K562 (cell line): ENCODE measurements around the gene FBXO22. TPM values are rescaled to one million over a fixed set of nuclear protein-coding genes. Genes with fewer than 3 reads are reported as not detected.

Experiments used
- ATAC-seq: fragments of 200-7000 bp; cut with Tn5 transposase; 3 replicates; pipeline ENCODE4 v1.9.1; 2020; ENCODE audit warnings: moderate library complexity
- BruUV-seq: library from RNA; stranded (reverse); fragments of 400-500 nt; replicated peaks from 2 replicates; lab custom pipeline; 2021; lab: Mats Ljungman, UMichigan
- CTCF ChIA-PET: fragments of 300-600 bp; formaldehyde crosslinking; extraction: SDS; loops from one replicate; lab custom pipeline; 2021; ENCODE audit warnings: low intra/inter-chr PET ratio; lab: Yijun Ruan, JAX
- POLR2A ChIA-PET: fragments of 300-600, 350-650 bp; sonication (Branson Sonifier 250); formaldehyde crosslinking; extraction: SDS; loops from one replicate; lab custom pipeline; 2021; ENCODE audit warnings: antibody characterized with exemption, inconsistent platforms; lab: Yijun Ruan, JAX
- DNase-seq, 4 experiments: peaks; one replicate each; pipeline versions ENCODE4 v3.0.0 to v3.0.0-alpha.2; 2011 to 2018; ENCODE audit warnings: low spot score in 3 of 4, mixed read lengths in 3 of 4; ENCODE audit errors: extremely low read depth in 1 of 4
- FAIRE-seq: peaks from 2 replicates; lab custom pipeline; 2011; peaks lifted over from hg19 to GRCh38; lab: Jason Lieb, UNC
- H2AFZ ChIP-seq: 2 replicates; pipeline ENCODE4 v1.6.0; 2011; ENCODE audit warnings: low read depth, low read length, control low read depth, inconsistent platforms
- H3K27ac ChIP-seq: fragments of 200-600 bp; 3 replicates; pipeline ENCODE4 v1.8.0; 2011; ENCODE audit warnings: low read depth, mild to moderate bottlenecking, control low read depth, inconsistent platforms, low read length, moderate library complexity, mixed read lengths; ENCODE audit errors: extremely low read depth
- H3K27me3 ChIP-seq, 2 experiments: fragments of 300-600 bp in 1 of 2; 2 replicates in 1 of 2; 3 replicates in 1 of 2; pipeline versions ENCODE4 v1.6.0 to v1.8.0; 2011; ENCODE audit warnings: inconsistent platforms in 2 of 2, low read length in 2 of 2, mild to moderate bottlenecking in 1 of 2, mixed read lengths in 1 of 2, moderate library complexity in 1 of 2; ENCODE audit not compliant: control insufficient read depth in 2 of 2, insufficient read depth in 2 of 2
- H3K36me3 ChIP-seq: fragments of 300-600 bp; 3 replicates; pipeline ENCODE4 v1.8.0; 2011; ENCODE audit warnings: mild to moderate bottlenecking, low read length, inconsistent platforms; ENCODE audit not compliant: control insufficient read depth, insufficient read depth
- H3K4me1 ChIP-seq, 2 experiments: fragments of 200-600 bp in 1 of 2; replicated peaks in 1 of 2; 2 replicates in 1 of 2; 3 replicates in 1 of 2; pipeline versions ENCODE4 v1.5.1 to v1.8.0; 2011; ENCODE audit warnings: inconsistent platforms in 2 of 2, low read length in 2 of 2, mild to moderate bottlenecking in 1 of 2, mixed read lengths in 1 of 2, moderate library complexity in 1 of 2; ENCODE audit not compliant: control insufficient read depth in 2 of 2, insufficient read depth in 2 of 2
- H3K4me2 ChIP-seq: 2 replicates; pipeline ENCODE4 v1.6.1; 2011; ENCODE audit warnings: low read length, control low read depth, inconsistent platforms, mixed read lengths; ENCODE audit not compliant: insufficient read depth
- H3K4me3 ChIP-seq: fragments of 200-600 bp; sonication (generic), shearing (Covaris generic); 2 replicates; pipeline ENCODE4 v1.5.1; 2016; ENCODE audit warnings: control low read depth, inconsistent platforms
- H3K79me2 ChIP-seq: fragments of 200-600 bp; 3 replicates; pipeline ENCODE4 v1.8.0; 2011; ENCODE audit warnings: low read length, inconsistent platforms; ENCODE audit not compliant: control insufficient read depth, insufficient read depth
- H3K9ac ChIP-seq, 2 experiments: 2 replicates each; pipeline versions ENCODE4 v1.6.0 to v1.6.1; 2011; ENCODE audit warnings: low read depth in 2 of 2, low read length in 2 of 2, control low read depth in 1 of 2, inconsistent platforms in 1 of 2, mild to moderate bottlenecking in 1 of 2, mixed read lengths in 1 of 2; ENCODE audit not compliant: insufficient read depth in 1 of 2
- H3K9me1 ChIP-seq: one replicate; pipeline ENCODE4 v1.6.0; 2011; ENCODE audit warnings: inconsistent platforms, mild to moderate bottlenecking, low read length, moderate library complexity; ENCODE audit not compliant: control insufficient read depth, insufficient read depth
- H3K9me3 ChIP-seq: replicated peaks from 2 replicates; pipeline ENCODE4 v1.5.1; 2011; ENCODE audit warnings: low read depth, low read length, inconsistent platforms; ENCODE audit not compliant: control insufficient read depth, insufficient read depth
- H4K20me1 ChIP-seq: replicated peaks from 2 replicates; pipeline ENCODE4 v1.6.1; 2011; ENCODE audit warnings: low read length, inconsistent platforms, mixed read lengths; ENCODE audit not compliant: control insufficient read depth, insufficient read depth
- MEIS2 ChIP-seq: fragments of 450-650 bp; IDR thresholded peaks from 2 replicates; pipeline ENCODE4 v1.6.1; 2014; ENCODE audit warnings: mild to moderate bottlenecking; ENCODE audit not compliant: partially characterized antibody
- PBX2 ChIP-seq, 2 experiments: IDR thresholded peaks in 1 of 2; conservative IDR thresholded peaks in 1 of 2; 2 replicates each; pipeline ENCODE4 v1.6.1; 2016; ENCODE audit warnings: low read depth in 2 of 2, mild to moderate bottlenecking in 1 of 2, missing compliant biosample characterization in 1 of 2, missing genetic modification characterization in 1 of 2, moderate library complexity in 1 of 2
- YBX1 ChIP-seq: fragments of 450-650 bp; IDR thresholded peaks from 2 replicates; pipeline ENCODE4 v1.7.1; 2016; ENCODE audit warnings: mild to moderate bottlenecking
- WGBS: fragments of 100-300 bp; shearing (Covaris generic); methylation state at CpG from one replicate; pipeline ENCODE4 v1.1.6; 2016; ENCODE audit warnings: low coverage, mixed read lengths; ENCODE audit not compliant: insufficient coverage; ENCODE audit errors: missing lambda C conversion rate; 5-methylcytosine and 5-hydroxymethylcytosine counted together
- in situ Hi-C: fragments of 300-500 bp; cut with MboI; formaldehyde crosslinking; loops from 4 replicates; pipeline ENCODE4 v1.15.0; 2018; ENCODE audit warnings: inconsistent platforms, mixed read lengths
- intact Hi-C: fragments of 100-400 bp; cut with micrococcal nuclease; formaldehyde crosslinking; loops from 2 replicates; pipeline ENCODE4 v1.14.2; 2022
- polyA plus RNA-seq, 8 experiments: library from polyadenylated mRNA; depleted of rRNA in 4 of 8; stranded (reverse) in 5 of 8; unstranded in 3 of 8; fragments of >200 nt; fragmentation: Nextera tagmentation in 2 of 8; fragmentation: Illumina TruSeq in 1 of 8; extraction: Ambion mirVana in 2 of 8; extraction: Trizol in 1 of 8; gene quantifications; 2 replicates each; pipeline versions ENCODE4 v1.2.1 to v1.2.3, GENCODE V29; 2011 to 2014; ENCODE audit warnings: inconsistent platforms in 1 of 8, missing spikeins in 1 of 8
- total RNA-seq, 7 experiments: library from RNA; depleted of rRNA in 6 of 7; stranded (reverse); fragments of >200 nt in 6 of 7; fragmentation: Illumina TruSeq in 2 of 7; extraction: Trizol in 2 of 7; gene quantifications; 2 replicates each; pipeline versions ENCODE4 v1.2.1 to v1.2.3, GENCODE V29; 2011 to 2021; ENCODE audit warnings: low replicate concordance in 1 of 7

The FBXO22 gene
- total and polyA plus RNA-seq, 9 of the 15 experiments (the other 6 are each of a cell fraction or from before 2014, with no cell fraction given) = 24.4 to 99.4 (median 66.5) TPM

DNA sequence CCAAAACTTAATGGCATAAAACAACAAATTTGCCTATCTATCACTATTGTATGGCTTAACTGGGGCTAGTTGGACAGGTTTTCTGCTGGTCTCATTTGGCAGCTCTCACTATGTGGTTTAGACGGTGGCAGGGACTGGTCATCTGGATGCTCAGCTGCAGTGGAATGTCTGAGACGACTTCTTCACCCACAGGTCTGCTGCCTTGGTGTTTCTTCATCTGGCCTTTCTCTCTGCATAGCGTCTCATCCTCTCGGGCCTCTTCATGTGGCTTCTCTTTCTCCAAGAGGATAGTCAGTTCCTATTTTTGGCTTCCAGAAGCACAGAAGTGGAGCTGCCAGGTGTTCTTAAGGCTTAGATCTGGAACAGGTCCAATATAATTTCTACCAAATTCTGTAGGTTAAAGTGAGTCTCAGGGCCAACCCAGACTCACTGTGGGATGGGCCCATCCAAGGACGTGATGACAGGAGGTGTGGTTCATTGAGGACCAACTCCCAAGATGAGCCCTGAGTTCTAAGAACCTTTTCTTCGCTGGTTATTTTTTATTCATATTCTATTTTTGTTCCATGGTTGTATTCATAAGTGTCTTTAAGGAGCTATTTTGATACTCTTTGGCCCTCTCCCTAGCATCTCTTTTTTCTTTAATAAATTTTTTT is 41.8 kb upstream of the FBXO22 start:
- POLR2A ChIA-PET = interaction anchor here (2.3 kb wide), 1 partner anchor 13 kb away, joined by 8 read pairs; no protein-coding TSS in a partner anchor
- BruUV-seq = no TSS peak

More for the DNA sequence above, 41.8 kb upstream of the FBXO22 start:
- Histone ChIP-seq H3K27me3 (no peaks in the 10 kb centered on the region), H3K79me2 (peaks cover 79% of the 10 kb centered on the region), H3K27ac (no peak overlapping the region), H3K4me1 (peaks cover 0 to 17% of the 10 kb centered on the region in 2 experiments; a peak in 2 of 5 replicates), H3K4me2 (no peak overlapping the region), H3K9ac (no peak overlapping the region), H2AFZ (no peak overlapping the region), H3K9me3 (no peaks in the 10 kb centered on the region), H3K4me3 (no peak overlapping the region), H3K9me1 (no peaks in the 10 kb centered on the region), H3K36me3 (peaks cover 66% of the 10 kb centered on the region), H4K20me1 (no peaks in the 10 kb centered on the region)
- CTCF ChIA-PET = interaction anchor here (0.5 to 0.6 kb wide), 2 partner anchors 16 to 60 kb away, joined by 3 to 10 read pairs; no protein-coding TSS in a partner anchor
- DNase-seq = no peak
- intact Hi-C loops = no loop called here
- 54% methylated on average over 6 of the region's 6 CpGs for WGBS
- 0 out of 3 replicates have a peak, but pooled peaks have one; percentile 42 for ATAC-seq
- no peak for FAIRE-seq
- in situ Hi-C loops = no loop called here
- TF ChIP-seq MEIS2 = peak; percentile 73
- TF ChIP-seq YBX1 = no peak
- TF ChIP-seq PBX2 (CRISPR knock-in tag; IDR thresholded peaks at IDR 0.05; ENCODE audit: low read depth) = no peak
- TF ChIP-seq PBX2 (tag; conservative IDR thresholded peaks at IDR 0.05; ENCODE audit: low read depth) = peak; percentile 61
